Measurements from ENCODE around the gene EXOC3.

The EXOC3 gene

DNA sequence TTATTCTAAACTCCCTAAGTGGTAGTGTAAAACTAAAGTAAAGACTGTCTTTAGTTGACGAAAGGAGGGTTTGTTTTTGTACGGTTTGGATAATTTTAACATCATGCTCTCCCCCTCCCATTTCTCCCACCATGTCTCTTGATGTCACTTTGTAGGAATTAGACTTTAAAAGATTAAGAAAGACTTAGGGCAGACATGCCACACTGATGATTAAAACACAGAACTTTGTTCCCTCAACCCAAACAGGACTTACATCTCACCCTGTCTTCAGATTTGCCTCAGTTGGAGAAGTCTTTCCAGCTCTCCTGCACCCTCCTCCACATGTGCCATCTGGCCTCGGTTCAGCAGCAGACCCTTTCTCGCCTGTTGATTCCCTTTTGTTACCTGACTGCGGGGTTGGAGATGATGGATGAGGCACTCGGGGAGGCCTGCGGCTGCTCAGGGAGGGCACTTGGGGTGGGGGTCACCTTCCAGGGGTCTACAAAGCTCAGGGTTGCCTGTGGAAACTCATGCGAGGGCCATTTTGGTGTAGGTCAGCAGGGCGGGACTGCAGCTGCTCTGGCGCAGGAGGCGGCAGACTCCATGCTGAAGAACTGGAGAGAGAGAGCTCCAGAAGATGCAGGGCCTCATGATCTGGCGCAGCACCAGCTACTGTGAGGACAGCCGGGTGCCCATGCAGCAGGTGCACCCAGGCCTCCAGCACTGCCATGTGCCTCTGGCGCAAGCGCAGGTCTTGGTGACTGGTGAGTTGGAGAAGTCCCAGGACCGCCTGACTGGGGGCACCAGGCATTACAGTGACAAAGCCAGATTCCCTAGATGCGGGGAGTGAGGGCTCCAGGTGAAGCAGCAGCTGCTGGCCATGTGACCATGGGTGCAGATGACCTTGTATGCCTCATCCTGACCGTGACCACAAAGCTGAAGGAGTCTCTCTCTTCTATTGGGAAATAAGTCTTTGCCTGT is 24.5 kb upstream of the EXOC3 start:
- in situ Hi-C loops (cut with HindIII; ENCODE audit: low sequenced_read_pairs): no loop called here
- H3K4me3 ChIP-seq (ENCODE audit: low read depth, low read length): no peak overlapping the region
- TF ChIP-seq, protein P1, sequence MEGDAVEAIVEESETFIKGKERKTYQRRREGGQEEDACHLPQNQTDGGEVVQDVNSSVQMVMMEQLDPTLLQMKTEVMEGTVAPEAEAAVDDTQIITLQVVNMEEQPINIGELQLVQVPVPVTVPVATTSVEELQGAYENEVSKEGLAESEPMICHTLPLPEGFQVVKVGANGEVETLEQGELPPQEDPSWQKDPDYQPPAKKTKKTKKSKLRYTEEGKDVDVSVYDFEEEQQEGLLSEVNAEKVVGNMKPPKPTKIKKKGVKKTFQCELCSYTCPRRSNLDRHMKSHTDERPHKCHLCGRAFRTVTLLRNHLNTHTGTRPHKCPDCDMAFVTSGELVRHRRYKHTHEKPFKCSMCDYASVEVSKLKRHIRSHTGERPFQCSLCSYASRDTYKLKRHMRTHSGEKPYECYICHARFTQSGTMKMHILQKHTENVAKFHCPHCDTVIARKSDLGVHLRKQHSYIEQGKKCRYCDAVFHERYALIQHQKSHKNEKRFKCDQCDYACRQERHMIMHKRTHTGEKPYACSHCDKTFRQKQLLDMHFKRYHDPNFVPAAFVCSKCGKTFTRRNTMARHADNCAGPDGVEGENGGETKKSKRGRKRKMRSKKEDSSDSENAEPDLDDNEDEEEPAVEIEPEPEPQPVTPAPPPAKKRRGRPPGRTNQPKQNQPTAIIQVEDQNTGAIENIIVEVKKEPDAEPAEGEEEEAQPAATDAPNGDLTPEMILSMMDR (IDR thresholded peaks at IDR 0.05; ENCODE audit: low read depth, low read length): no peak
- no peak for DNase-seq (ENCODE audit: low read depth, low spot score)

DNA sequence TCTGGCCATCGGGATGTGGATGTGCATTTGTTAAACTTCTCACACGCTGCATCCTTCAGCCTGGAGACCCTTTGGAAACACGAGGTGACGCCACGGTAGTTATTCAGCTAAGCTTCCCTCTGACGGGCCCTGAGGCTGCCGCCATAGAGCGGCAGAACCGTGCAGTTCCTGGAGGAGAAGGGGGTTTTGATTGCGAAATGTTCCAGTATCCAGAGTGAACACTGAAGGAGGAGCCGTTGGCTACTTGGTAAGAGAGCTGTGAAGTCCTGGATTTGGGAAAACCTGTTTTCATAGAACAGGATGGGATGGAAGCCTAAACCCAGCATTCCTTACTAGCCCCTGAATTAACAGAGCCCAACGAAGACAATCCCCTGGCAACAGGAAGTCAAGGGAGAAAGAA is 23.0 kb upstream of the EXOC3 start:
- no peak for DNase-seq (ENCODE audit: low read depth, low spot score)
- in situ Hi-C loops (cut with HindIII; ENCODE audit: low sequenced_read_pairs): no loop called here
- TF ChIP-seq, protein P1 (IDR thresholded peaks at IDR 0.05; ENCODE audit: low read depth, low read length): no peak
- no peak overlapping the region for H3K4me3 ChIP-seq (ENCODE audit: low read depth, low read length)

DNA sequence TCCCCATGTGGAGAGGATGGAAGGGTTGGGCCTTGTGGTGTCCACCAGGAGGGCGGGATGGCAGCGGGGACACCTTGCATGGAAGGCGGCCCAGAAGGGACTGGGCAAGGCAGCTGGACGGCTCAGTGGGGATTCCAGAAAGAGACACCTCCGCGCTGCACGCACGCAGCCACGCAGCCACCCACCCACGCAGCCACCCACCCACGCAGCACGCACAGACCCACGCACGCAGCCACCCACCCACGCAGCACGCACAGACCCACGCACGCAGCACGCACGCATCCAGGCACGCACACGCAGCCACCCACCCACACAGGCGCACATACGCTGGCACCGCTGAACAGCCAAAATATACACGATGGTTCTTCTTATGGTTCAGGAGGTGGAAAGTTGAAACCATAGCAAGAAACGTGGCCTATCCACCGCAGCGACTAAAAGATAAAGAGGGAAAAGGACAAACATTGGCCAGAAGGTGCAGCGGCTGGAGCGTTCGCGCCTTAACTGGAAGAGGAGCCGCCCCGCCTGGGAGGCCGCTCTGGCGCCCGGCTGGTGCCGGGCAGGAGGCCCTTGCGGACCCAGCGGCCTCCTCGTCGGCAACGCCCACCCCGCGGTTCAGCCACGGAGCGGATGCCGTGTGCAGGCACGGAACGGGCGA is 22.2 kb upstream of the EXOC3 start:
- no peak for DNase-seq (ENCODE audit: low read depth, low spot score)
- TF ChIP-seq, protein P1 (IDR thresholded peaks at IDR 0.05; ENCODE audit: low read depth, low read length): no peak
- in situ Hi-C loops (cut with HindIII; ENCODE audit: low sequenced_read_pairs): no loop called here
- H3K4me3 ChIP-seq (ENCODE audit: low read depth, low read length): no peak overlapping the region

DNA sequence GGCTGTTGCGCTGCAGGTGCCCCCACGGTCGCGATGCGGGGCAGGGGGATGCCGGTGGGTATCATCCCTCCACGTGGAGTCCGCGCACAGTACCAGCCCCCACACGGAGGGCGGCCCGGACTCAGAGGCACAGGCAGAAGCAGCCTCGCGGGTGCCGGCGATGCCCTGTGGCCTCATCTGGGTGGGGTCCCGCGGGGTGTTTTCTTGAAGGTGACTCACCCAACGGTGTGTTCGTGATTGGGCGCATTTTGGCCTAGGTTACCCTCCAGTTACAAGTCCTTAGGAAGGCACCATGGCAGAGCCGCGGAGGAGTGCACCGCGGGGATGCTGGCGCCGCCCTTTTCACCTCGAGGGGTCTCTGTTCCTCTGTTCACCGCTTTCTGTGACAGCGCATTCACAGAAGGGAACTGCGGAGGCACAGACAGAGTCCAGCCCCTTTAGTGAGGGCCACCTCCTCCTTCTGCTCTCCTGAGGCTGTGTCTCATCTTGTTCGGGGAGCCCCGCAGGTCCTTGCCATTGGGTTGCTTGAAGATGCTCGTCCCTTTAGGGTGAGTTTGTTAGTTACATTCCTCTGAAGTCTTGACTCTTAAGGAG is 21.6 kb upstream of the EXOC3 start:
- in situ Hi-C loops (cut with HindIII; ENCODE audit: low sequenced_read_pairs): no loop called here
- TF ChIP-seq, protein P1 (IDR thresholded peaks at IDR 0.05; ENCODE audit: low read depth, low read length): no peak
- H3K4me3 ChIP-seq (ENCODE audit: low read depth, low read length): no peak overlapping the region
- no peak for DNase-seq (ENCODE audit: low read depth, low spot score)

DNA sequence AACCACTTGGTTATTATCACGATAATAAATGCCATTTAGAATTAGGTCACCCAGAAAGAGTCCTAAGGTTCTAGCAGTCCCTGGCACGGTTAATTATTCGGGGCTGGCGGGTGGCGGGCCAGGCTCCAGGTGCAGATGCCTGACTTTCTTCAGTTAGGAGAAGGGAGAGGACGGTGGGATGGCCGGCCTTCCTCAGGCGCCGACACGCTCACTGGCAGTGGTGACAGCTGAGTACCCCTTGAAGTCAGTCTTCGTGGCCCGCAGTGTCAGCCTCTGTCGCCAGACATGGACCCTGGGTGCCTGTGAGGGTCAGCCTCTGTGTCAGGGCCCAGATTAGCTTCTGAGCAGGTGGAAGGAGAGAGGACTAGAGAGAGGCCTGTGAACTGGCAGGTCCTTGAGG is 21.1 kb upstream of the EXOC3 start:
- DNase-seq (ENCODE audit: low read depth, low spot score): no peak
- TF ChIP-seq, protein P1 (IDR thresholded peaks at IDR 0.05; ENCODE audit: low read depth, low read length): no peak
- in situ Hi-C loops (cut with HindIII; ENCODE audit: low sequenced_read_pairs): no loop called here
- H3K4me3 ChIP-seq (ENCODE audit: low read depth, low read length): no peak overlapping the region

DNA sequence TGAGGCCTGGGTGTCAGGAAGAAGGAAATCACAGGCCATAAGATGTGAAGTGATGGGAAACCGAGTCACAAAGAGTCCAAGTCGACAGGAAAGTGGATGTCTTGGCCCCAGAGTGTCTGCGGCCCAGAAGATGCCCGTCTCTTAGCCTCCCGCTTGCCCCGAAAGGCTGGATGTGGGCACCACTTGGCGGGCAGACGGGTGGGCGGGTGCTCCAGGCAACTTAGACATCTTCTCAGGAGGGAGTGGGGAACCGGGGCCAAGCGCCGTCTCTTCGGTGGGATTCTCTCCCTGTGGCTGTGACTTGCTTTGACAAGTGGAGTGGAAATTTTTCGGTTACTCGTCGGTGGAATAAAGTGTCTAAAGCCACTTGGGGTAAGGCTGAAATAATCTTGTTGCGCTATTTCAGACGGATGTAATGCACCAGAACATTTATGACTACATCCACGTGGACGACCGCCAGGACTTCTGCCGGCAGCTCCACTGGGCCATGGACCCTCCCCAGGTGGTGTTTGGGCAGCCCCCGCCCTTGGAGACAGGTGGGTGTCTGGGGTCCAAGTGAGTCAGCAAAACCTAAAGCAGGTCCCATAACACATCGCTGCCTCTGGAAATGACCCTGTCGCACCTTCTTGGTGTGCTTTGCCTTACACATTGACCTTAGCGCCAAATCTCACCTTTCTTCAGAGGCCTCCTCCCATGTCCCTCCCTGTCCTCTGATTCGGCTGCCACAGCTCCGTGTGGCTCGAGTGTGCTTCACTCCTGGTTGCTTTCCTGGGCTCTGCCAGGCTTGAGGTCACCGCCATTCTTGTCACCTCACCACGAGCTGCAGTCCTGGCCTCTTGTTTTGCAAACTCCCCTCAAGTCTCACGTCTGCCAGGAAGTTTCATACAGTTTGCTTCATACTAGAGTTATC is 20.4 kb upstream of the EXOC3 start:
- TF ChIP-seq, protein P1 (IDR thresholded peaks at IDR 0.05; ENCODE audit: low read depth, low read length): no peak
- in situ Hi-C loops (cut with HindIII; ENCODE audit: low sequenced_read_pairs): no loop called here
- no peak overlapping the region for H3K4me3 ChIP-seq (ENCODE audit: low read depth, low read length)
- no peak for DNase-seq (ENCODE audit: low read depth, low spot score)

Measured in astrocyte of the spinal cord (primary cell).